Ishikawa (cell line): ENCODE data around the gene OVCH2.

Source experiments
- CEBPB ChIP-seq: IDR thresholded peaks from 2 replicates; pipeline ENCODE4 v1.6.1; 2012
- CREB1 ChIP-seq: IDR thresholded peaks from 2 replicates; pipeline ENCODE4 v1.6.1; 2012; ENCODE audit warnings: low read depth
- EGR1 ChIP-seq: IDR thresholded peaks from 2 replicates; pipeline ENCODE4 v1.6.1; 2012
- EP300 ChIP-seq: IDR thresholded peaks from 2 replicates; pipeline ENCODE4 v1.6.1; 2012; ENCODE audit warnings: borderline replicate concordance
- FOXM1 ChIP-seq: IDR thresholded peaks from 2 replicates; pipeline ENCODE4 v1.6.1; 2012; ENCODE audit warnings: low read depth, borderline replicate concordance
- NFIC ChIP-seq: IDR thresholded peaks from 2 replicates; pipeline ENCODE4 v1.6.1; 2012
- RAD21 ChIP-seq: IDR thresholded peaks from 2 replicates; pipeline ENCODE4 v1.6.1; 2012; ENCODE audit warnings: low read depth
- TAF1 ChIP-seq: IDR thresholded peaks from 2 replicates; pipeline ENCODE4 v1.6.1; 2012; ENCODE audit warnings: low read depth, mild to moderate bottlenecking
- TCF12 ChIP-seq: IDR thresholded peaks from 2 replicates; pipeline ENCODE4 v1.6.1; 2012; ENCODE audit warnings: low read depth
- TEAD4 ChIP-seq: IDR thresholded peaks from 2 replicates; pipeline ENCODE4 v1.6.1; 2012
- YY1 ChIP-seq: IDR thresholded peaks from 2 replicates; pipeline ENCODE4 v1.6.1; 2012; ENCODE audit warnings: low read depth
- ZBTB7A ChIP-seq: IDR thresholded peaks from 2 replicates; pipeline ENCODE4 v1.6.1; 2012; ENCODE audit warnings: low read depth
- TF ChIP-seq, protein P1 (sequence below): IDR thresholded peaks from 2 replicates; pipeline ENCODE4 v1.6.1; 2012
- TF ChIP-seq, protein P2 (sequence below): IDR thresholded peaks from 2 replicates; pipeline ENCODE4 v1.6.1; 2012
- TF ChIP-seq, protein P3 (sequence below): IDR thresholded peaks from 2 replicates; pipeline ENCODE4 v1.6.1; 2012; ENCODE audit warnings: low read depth, mild to moderate bottlenecking

OVCH2 gene

DNA sequence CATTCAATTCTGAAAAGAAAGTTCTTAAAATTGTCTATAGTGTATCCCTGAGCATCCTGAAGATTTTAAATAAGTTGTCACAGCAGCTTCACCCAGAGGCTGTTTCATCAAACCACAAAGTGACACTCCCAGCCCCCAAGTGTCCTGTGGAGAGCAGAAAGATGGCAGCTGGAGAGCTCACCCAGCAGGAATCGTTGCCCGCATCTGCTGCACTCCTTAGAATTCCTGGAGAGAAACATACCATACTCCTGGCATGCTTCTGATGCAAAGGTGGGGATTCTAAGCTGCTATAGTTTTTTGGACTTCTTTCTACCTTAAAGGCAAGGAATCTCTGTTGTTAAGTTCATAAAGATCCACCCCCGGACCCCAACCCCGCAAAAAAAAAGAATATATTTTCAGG is 19.5 kb downstream of the OVCH2 start:
- TF ChIP-seq CREB1: no peak

DNA sequence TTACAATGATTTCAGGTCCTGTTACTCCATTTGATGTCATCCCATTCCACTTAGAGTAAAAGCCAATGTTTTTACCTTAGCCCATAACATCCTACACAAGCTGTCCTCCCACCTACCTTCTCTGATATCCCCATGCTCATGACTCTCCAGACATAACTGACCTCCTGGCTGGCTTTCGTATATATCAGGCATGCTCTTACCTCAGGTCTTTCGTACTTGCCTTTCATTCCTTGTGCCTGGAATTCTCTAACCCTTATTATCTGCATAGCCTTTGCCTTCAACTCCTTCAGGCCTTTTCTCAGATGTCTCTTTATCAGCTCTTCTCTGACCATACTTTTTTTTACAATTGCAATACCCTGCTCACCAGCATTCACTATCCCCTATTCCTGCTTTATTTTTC is 22.7 kb downstream of the OVCH2 start:
- TF ChIP-seq RAD21: no peak
- TF ChIP-seq TCF12: no peak
- TF ChIP-seq CEBPB: no peak
- TF ChIP-seq FOXM1: no peak
- TF ChIP-seq, protein P1, sequence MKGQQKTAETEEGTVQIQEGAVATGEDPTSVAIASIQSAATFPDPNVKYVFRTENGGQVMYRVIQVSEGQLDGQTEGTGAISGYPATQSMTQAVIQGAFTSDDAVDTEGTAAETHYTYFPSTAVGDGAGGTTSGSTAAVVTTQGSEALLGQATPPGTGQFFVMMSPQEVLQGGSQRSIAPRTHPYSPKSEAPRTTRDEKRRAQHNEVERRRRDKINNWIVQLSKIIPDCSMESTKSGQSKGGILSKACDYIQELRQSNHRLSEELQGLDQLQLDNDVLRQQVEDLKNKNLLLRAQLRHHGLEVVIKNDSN: no peak
- no peak for TF ChIP-seq CREB1
- no peak for TF ChIP-seq TEAD4
- TF ChIP-seq YY1: no peak
- TF ChIP-seq NFIC: no peak
- TF ChIP-seq, protein P2, sequence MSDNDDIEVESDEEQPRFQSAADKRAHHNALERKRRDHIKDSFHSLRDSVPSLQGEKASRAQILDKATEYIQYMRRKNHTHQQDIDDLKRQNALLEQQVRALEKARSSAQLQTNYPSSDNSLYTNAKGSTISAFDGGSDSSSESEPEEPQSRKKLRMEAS: no peak
- no peak for TF ChIP-seq EGR1
- no peak for TF ChIP-seq TAF1
- TF ChIP-seq, protein P3, sequence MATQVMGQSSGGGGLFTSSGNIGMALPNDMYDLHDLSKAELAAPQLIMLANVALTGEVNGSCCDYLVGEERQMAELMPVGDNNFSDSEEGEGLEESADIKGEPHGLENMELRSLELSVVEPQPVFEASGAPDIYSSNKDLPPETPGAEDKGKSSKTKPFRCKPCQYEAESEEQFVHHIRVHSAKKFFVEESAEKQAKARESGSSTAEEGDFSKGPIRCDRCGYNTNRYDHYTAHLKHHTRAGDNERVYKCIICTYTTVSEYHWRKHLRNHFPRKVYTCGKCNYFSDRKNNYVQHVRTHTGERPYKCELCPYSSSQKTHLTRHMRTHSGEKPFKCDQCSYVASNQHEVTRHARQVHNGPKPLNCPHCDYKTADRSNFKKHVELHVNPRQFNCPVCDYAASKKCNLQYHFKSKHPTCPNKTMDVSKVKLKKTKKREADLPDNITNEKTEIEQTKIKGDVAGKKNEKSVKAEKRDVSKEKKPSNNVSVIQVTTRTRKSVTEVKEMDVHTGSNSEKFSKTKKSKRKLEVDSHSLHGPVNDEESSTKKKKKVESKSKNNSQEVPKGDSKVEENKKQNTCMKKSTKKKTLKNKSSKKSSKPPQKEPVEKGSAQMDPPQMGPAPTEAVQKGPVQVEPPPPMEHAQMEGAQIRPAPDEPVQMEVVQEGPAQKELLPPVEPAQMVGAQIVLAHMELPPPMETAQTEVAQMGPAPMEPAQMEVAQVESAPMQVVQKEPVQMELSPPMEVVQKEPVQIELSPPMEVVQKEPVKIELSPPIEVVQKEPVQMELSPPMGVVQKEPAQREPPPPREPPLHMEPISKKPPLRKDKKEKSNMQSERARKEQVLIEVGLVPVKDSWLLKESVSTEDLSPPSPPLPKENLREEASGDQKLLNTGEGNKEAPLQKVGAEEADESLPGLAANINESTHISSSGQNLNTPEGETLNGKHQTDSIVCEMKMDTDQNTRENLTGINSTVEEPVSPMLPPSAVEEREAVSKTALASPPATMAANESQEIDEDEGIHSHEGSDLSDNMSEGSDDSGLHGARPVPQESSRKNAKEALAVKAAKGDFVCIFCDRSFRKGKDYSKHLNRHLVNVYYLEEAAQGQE: no peak
- no peak for TF ChIP-seq EP300
- TF ChIP-seq ZBTB7A: no peak

DNA sequence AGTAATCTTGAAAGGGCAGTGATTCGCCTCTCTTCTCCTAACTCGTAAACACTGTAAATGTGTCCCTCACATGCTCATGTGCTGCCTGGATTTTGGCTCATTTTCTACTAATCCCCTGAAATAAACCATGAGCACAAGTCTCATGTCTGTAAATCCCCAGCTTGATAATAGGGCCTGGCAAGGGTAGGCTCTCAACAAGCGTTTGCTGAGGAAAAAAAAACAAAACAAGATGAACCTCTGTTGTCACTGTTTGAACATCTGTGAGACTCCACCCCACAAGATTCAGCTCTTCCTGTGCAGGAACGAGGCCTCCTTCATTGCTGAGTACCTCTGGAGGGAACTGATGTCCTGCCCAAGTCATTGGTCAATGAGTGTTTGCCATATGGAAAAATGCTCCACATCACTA is 28.5 kb downstream of the OVCH2 start:
- TF ChIP-seq, protein P3: no peak
- TF ChIP-seq, protein P2: no peak
- TF ChIP-seq CREB1: no peak
- no peak for TF ChIP-seq TEAD4
- TF ChIP-seq, protein P1: no peak
- TF ChIP-seq TAF1: no peak
- no peak for TF ChIP-seq ZBTB7A
- TF ChIP-seq FOXM1: no peak
- TF ChIP-seq CEBPB: no peak
- TF ChIP-seq YY1: no peak
- no peak for TF ChIP-seq RAD21
- TF ChIP-seq NFIC: no peak
- TF ChIP-seq EGR1: no peak
- TF ChIP-seq TCF12: no peak
- TF ChIP-seq EP300: no peak

DNA sequence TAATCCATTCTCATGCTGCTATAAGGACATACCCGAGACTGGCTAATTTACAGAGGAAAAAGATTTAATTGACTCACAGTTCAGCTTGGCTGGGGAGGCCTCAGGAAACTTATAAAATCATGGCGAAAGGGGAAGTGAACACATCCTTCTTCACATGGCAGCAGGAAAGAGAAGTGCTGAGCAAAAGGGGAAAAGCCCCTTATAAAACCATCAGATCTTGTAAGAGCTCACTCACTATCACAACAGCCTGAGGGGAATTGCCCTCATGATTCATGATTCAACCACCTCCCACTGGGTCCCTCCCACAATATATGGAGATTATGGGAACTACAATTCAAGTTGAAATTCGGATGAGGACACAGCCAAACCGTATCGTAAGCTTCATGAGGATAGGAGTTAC is 29.2 kb downstream of the OVCH2 start:
- TF ChIP-seq RAD21: no peak
- TF ChIP-seq, protein P2: no peak
- TF ChIP-seq, protein P3: no peak

DNA sequence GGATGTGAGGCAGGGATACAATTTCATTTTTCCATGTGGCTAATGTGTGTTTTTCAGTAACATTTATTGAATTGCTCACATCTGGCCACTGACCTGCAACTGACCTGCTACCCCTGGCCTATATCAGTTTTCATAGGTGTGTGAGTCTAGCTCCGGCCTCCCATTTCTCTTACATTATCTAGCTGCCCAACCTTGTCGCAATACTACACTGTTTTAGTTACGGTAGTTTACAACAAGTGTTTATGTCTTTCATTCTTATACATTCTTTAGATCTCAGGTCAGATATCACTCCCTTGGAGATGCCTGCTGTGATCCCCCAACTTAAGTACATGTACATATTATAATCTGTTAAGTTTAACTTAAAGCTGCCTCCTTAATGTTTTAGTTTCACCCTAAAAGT is 30.6 kb downstream of the OVCH2 start:
- TF ChIP-seq CREB1 (no peak), NFIC (no peak), TAF1 (no peak), CEBPB (no peak), TCF12 (no peak), ZBTB7A (no peak), EP300 (no peak), EGR1 (no peak), YY1 (no peak), TEAD4 (no peak), FOXM1 (no peak), RAD21 (no peak)
- TF ChIP-seq, protein P1: no peak
- TF ChIP-seq, protein P3: no peak
- TF ChIP-seq, protein P2: no peak
